Measurements from ENCODE around the gene HOXB7.

Gene HOXB7

GRCh38 chr17:48575066-48575582 lies 35.7 kb downstream of the HOXB7 start:
- H3K4me1 ChIP-seq (ENCODE audit: control insufficient read depth, insufficient read depth, low read length, poor library complexity, severe bottlenecking): peaks cover 34% of the 10 kb centered on the region
- H3K4me3 ChIP-seq (ENCODE audit: extremely low read depth, insufficient read depth, low read length, poor library complexity, severe bottlenecking): no peak overlapping the region
- WGBS, 2 experiments (ENCODE audit: insufficient coverage in 2 of 2): 25% methylated on average over 5 to 6 of the region's 7 CpGs
- H3K27ac ChIP-seq (ENCODE audit: low read depth, low read length, severe bottlenecking): no peak overlapping the region
- H3K9me3 ChIP-seq (ENCODE audit: control insufficient read depth, low read length): no peaks in the 10 kb centered on the region
- H3K36me3 ChIP-seq (ENCODE audit: control insufficient read depth, insufficient read depth, low read length): no peaks in the 10 kb centered on the region

GRCh38 chr17:48574505-48575065 lies 36.2 kb downstream of the HOXB7 start:
- Histone ChIP-seq H3K9me3 (ENCODE audit: control insufficient read depth, low read length) (no peaks in the 10 kb centered on the region), H3K4me1 (ENCODE audit: control insufficient read depth, insufficient read depth, low read length, poor library complexity, severe bottlenecking) (peaks cover 39% of the 10 kb centered on the region), H3K36me3 (ENCODE audit: control insufficient read depth, insufficient read depth, low read length) (no peaks in the 10 kb centered on the region), H3K27ac (ENCODE audit: low read depth, low read length, severe bottlenecking) (peak overlapping the region; percentile 60), H3K4me3 (ENCODE audit: extremely low read depth, insufficient read depth, low read length, poor library complexity, severe bottlenecking) (no peak overlapping the region)
- 12 to 14% methylated on average over 5 to 7 of the region's 8 CpGs for WGBS, 2 experiments (ENCODE audit: insufficient coverage in 2 of 2)

GRCh38 chr17:48571826-48572417 lies 38.9 kb downstream of the HOXB7 start:
- no peak overlapping the region for H3K4me3 ChIP-seq (ENCODE audit: extremely low read depth, insufficient read depth, low read length, poor library complexity, severe bottlenecking)
- H3K4me1 ChIP-seq (ENCODE audit: control insufficient read depth, insufficient read depth, low read length, poor library complexity, severe bottlenecking): peaks cover 35% of the 10 kb centered on the region
- 33% methylated on average over 1 of the region's 1 CpG; no CpG with 5 or more reads in 1 of the 2 experiments for WGBS, 2 experiments (ENCODE audit: insufficient coverage in 2 of 2)
- no peaks in the 10 kb centered on the region for H3K36me3 ChIP-seq (ENCODE audit: control insufficient read depth, insufficient read depth, low read length)
- peak overlapping the region; percentile 90 for H3K27ac ChIP-seq (ENCODE audit: low read depth, low read length, severe bottlenecking)
- H3K9me3 ChIP-seq (ENCODE audit: control insufficient read depth, low read length): no peaks in the 10 kb centered on the region

GRCh38 chr17:48571024-48571818 lies 39.6 kb downstream of the HOXB7 start:
- H3K27ac ChIP-seq (ENCODE audit: low read depth, low read length, severe bottlenecking): peak overlapping the region; percentile 90
- H3K4me3 ChIP-seq (ENCODE audit: extremely low read depth, insufficient read depth, low read length, poor library complexity, severe bottlenecking): peak overlapping the region; percentile 15
- no peaks in the 10 kb centered on the region for H3K36me3 ChIP-seq (ENCODE audit: control insufficient read depth, insufficient read depth, low read length)
- no peaks in the 10 kb centered on the region for H3K9me3 ChIP-seq (ENCODE audit: control insufficient read depth, low read length)
- WGBS, 2 experiments (ENCODE audit: insufficient coverage in 2 of 2): 6% methylated on average over 23 to 24 of the region's 26 CpGs
- peaks cover 33% of the 10 kb centered on the region for H3K4me1 ChIP-seq (ENCODE audit: control insufficient read depth, insufficient read depth, low read length, poor library complexity, severe bottlenecking)

- peaks cover 28% of the 10 kb centered on the region for H3K4me1 ChIP-seq (ENCODE audit: control insufficient read depth, insufficient read depth, low read length, poor library complexity, severe bottlenecking)
- H3K9me3 ChIP-seq (ENCODE audit: control insufficient read depth, low read length): no peaks in the 10 kb centered on the region
- WGBS, 2 experiments (ENCODE audit: insufficient coverage in 2 of 2): 2 to 3% methylated on average over 11 to 15 of the region's 19 CpGs
- no peaks in the 10 kb centered on the region for H3K36me3 ChIP-seq (ENCODE audit: control insufficient read depth, insufficient read depth, low read length)
- H3K27ac ChIP-seq (ENCODE audit: low read depth, low read length, severe bottlenecking): peak overlapping the region; percentile 90
- peak overlapping the region; percentile 15 for H3K4me3 ChIP-seq (ENCODE audit: extremely low read depth, insufficient read depth, low read length, poor library complexity, severe bottlenecking)
Observed at GRCh38 chr17:48570325-48571023, 40.3 kb downstream of the HOXB7 start.

- Histone ChIP-seq H3K4me3 (ENCODE audit: extremely low read depth, insufficient read depth, low read length, poor library complexity, severe bottlenecking) (no peak overlapping the region), H3K27ac (ENCODE audit: low read depth, low read length, severe bottlenecking) (peak overlapping the region; percentile 90), H3K36me3 (ENCODE audit: control insufficient read depth, insufficient read depth, low read length) (no peaks in the 10 kb centered on the region), H3K9me3 (ENCODE audit: control insufficient read depth, low read length) (no peaks in the 10 kb centered on the region), H3K4me1 (ENCODE audit: control insufficient read depth, insufficient read depth, low read length, poor library complexity, severe bottlenecking) (peaks cover 33% of the 10 kb centered on the region)
- WGBS, 2 experiments (ENCODE audit: insufficient coverage in 2 of 2): 0% methylated on average over 1 to 2 of the region's 6 CpGs
Observed at GRCh38 chr17:48569674-48570324, 41.0 kb downstream of the HOXB7 start.

GRCh38 chr17:48569240-48569582 lies 41.6 kb downstream of the HOXB7 start:
- H3K9me3 ChIP-seq (ENCODE audit: control insufficient read depth, low read length): no peaks in the 10 kb centered on the region
- 11 to 20% methylated on average over 1 of the region's 3 CpGs for WGBS, 2 experiments (ENCODE audit: insufficient coverage in 2 of 2)

GRCh38 chr17:48568499-48569239 lies 42.1 kb downstream of the HOXB7 start:
- no peak overlapping the region for H3K4me3 ChIP-seq (ENCODE audit: extremely low read depth, insufficient read depth, low read length, poor library complexity, severe bottlenecking)
- H3K9me3 ChIP-seq (ENCODE audit: control insufficient read depth, low read length): no peaks in the 10 kb centered on the region
- H3K36me3 ChIP-seq (ENCODE audit: control insufficient read depth, insufficient read depth, low read length): no peaks in the 10 kb centered on the region
- WGBS, 2 experiments (ENCODE audit: insufficient coverage in 2 of 2): 0 to 5% methylated on average over 8 to 11 of the region's 33 CpGs
- peaks cover 32% of the 10 kb centered on the region for H3K4me1 ChIP-seq (ENCODE audit: control insufficient read depth, insufficient read depth, low read length, poor library complexity, severe bottlenecking)
- H3K27ac ChIP-seq (ENCODE audit: low read depth, low read length, severe bottlenecking): no peak overlapping the region

More at GRCh38 chr17:48569240-48569582, 41.6 kb downstream of the HOXB7 start:
- H3K4me3 ChIP-seq (ENCODE audit: extremely low read depth, insufficient read depth, low read length, poor library complexity, severe bottlenecking): no peak overlapping the region
- H3K36me3 ChIP-seq (ENCODE audit: control insufficient read depth, insufficient read depth, low read length): no peaks in the 10 kb centered on the region
- H3K4me1 ChIP-seq (ENCODE audit: control insufficient read depth, insufficient read depth, low read length, poor library complexity, severe bottlenecking): peaks cover 37% of the 10 kb centered on the region
- H3K27ac ChIP-seq (ENCODE audit: low read depth, low read length, severe bottlenecking): no peak overlapping the region

- peak overlapping the region; percentile 23 for H3K27ac ChIP-seq (ENCODE audit: low read depth, low read length, severe bottlenecking)
- H3K4me1 ChIP-seq (ENCODE audit: control insufficient read depth, insufficient read depth, low read length, poor library complexity, severe bottlenecking): peaks cover 31% of the 10 kb centered on the region
- 14 to 15% methylated on average over 2 of the region's 2 CpGs for WGBS, 2 experiments (ENCODE audit: insufficient coverage in 2 of 2)
Observed at GRCh38 chr17:48567646-48568354, 43.0 kb downstream of the HOXB7 start.

More at GRCh38 chr17:48567646-48568354, 43.0 kb downstream of the HOXB7 start:
- Histone ChIP-seq H3K36me3 (ENCODE audit: control insufficient read depth, insufficient read depth, low read length) (no peaks in the 10 kb centered on the region), H3K9me3 (ENCODE audit: control insufficient read depth, low read length) (no peaks in the 10 kb centered on the region), H3K4me3 (ENCODE audit: extremely low read depth, insufficient read depth, low read length, poor library complexity, severe bottlenecking) (no peak overlapping the region)

Measured in mesodermal cell (in vitro differentiated cells).